H9 (cell line): Measurements from ENCODE around the gene EDAR. TPM values are rescaled to one million over a fixed set of nuclear protein-coding genes. Genes with fewer than 3 reads are reported as not detected.

ENCODE experiments used
- DNase-seq: peaks from one replicate; pipeline ENCODE4 v3.0.0-alpha.2; 2017
- H2AFZ ChIP-seq: one replicate; pipeline ENCODE4 v1.6.1; 2013; ENCODE audit warnings: mild to moderate bottlenecking, low read length, control low read depth, moderate library complexity
- H2AK5ac ChIP-seq: 2 replicates; pipeline ENCODE4 v1.6.1; 2013; ENCODE audit warnings: low read length, control low read depth, mixed read lengths; ENCODE audit not compliant: insufficient read length
- H2BK120ac ChIP-seq: one replicate; pipeline ENCODE4 v1.6.1; 2013; ENCODE audit warnings: low read depth, mild to moderate bottlenecking, low read length, control low read depth, inconsistent platforms; ENCODE audit not compliant: poor library complexity, severe bottlenecking
- H2BK12ac ChIP-seq: 2 replicates; pipeline ENCODE4 v1.6.1; 2013; ENCODE audit warnings: low read length, control low read depth, mixed read lengths, low read depth; ENCODE audit not compliant: insufficient read length
- H2BK15ac ChIP-seq: 2 replicates; pipeline ENCODE4 v1.6.1; 2013; ENCODE audit warnings: low read depth, low read length, control low read depth
- H2BK20ac ChIP-seq: one replicate; pipeline ENCODE4 v1.6.1; 2013; ENCODE audit warnings: low read depth, mild to moderate bottlenecking, low read length, control low read depth, inconsistent platforms; ENCODE audit not compliant: poor library complexity, severe bottlenecking
- H2BK5ac ChIP-seq: 2 replicates; pipeline ENCODE4 v1.6.1; 2013; ENCODE audit warnings: low read length, control low read depth, mixed read lengths; ENCODE audit not compliant: insufficient read length
- H3K14ac ChIP-seq: 2 replicates; pipeline ENCODE4 v1.6.1; 2013; ENCODE audit warnings: low read length, control low read depth; ENCODE audit not compliant: insufficient read depth
- H3K18ac ChIP-seq: 2 replicates; pipeline ENCODE4 v1.6.1; 2013; ENCODE audit warnings: low read depth, mild to moderate bottlenecking, mixed read lengths, low read length, control low read depth; ENCODE audit not compliant: insufficient read length
- H3K23ac ChIP-seq: 2 replicates; pipeline ENCODE4 v1.6.1; 2013; ENCODE audit warnings: low read length, control low read depth, mixed read lengths, low read depth; ENCODE audit not compliant: insufficient read length
- H3K23me2 ChIP-seq: 2 replicates; pipeline ENCODE4 v1.6.1; 2013; ENCODE audit warnings: low read depth, mild to moderate bottlenecking, mixed read lengths, low read length, control low read depth; ENCODE audit not compliant: insufficient read length, poor library complexity, severe bottlenecking
- H3K27ac ChIP-seq: 2 replicates; pipeline ENCODE4 v1.5.1; 2013; ENCODE audit warnings: low read length, control low read depth, mixed read lengths, low read depth; ENCODE audit not compliant: insufficient read length
- H3K27me3 ChIP-seq: 2 replicates; pipeline ENCODE4 v1.6.1; 2013; ENCODE audit warnings: low read length, control low read depth, inconsistent platforms; ENCODE audit not compliant: insufficient read depth
- H3K4ac ChIP-seq: 2 replicates; pipeline ENCODE4 v1.6.1; 2013; ENCODE audit warnings: low read depth, mild to moderate bottlenecking, control low read depth, inconsistent platforms, low read length, moderate library complexity
- H3K4me1 ChIP-seq: 2 replicates; pipeline ENCODE4 v1.6.1; 2013; ENCODE audit warnings: low read length, control low read depth, inconsistent platforms; ENCODE audit not compliant: insufficient read depth
- H3K4me2 ChIP-seq: 2 replicates; pipeline ENCODE4 v1.6.1; 2013; ENCODE audit warnings: low read length, control low read depth, mixed read lengths; ENCODE audit not compliant: insufficient read length, insufficient read depth
- H3K56ac ChIP-seq: 2 replicates; pipeline ENCODE4 v1.6.1; 2013; ENCODE audit warnings: low read depth, mild to moderate bottlenecking, mixed read lengths, low read length, control low read depth; ENCODE audit not compliant: insufficient read length
- H3K79me1 ChIP-seq: 2 replicates; pipeline ENCODE4 v1.6.1; 2013; ENCODE audit warnings: low read depth, mild to moderate bottlenecking, moderate library complexity, low read length, control low read depth, inconsistent platforms; ENCODE audit not compliant: insufficient read depth, poor library complexity, severe bottlenecking
- H3K79me2 ChIP-seq: 2 replicates; pipeline ENCODE4 v1.6.1; 2013; ENCODE audit warnings: low read length, control low read depth, inconsistent platforms; ENCODE audit not compliant: insufficient read depth
- H3K9ac ChIP-seq: 2 replicates; pipeline ENCODE4 v1.6.1; 2013; ENCODE audit warnings: low read length, control low read depth, mixed read lengths; ENCODE audit not compliant: insufficient read length; ENCODE audit errors: extremely low read depth
- H3K9me3 ChIP-seq: one replicate; pipeline ENCODE4 v1.6.1; 2013; ENCODE audit warnings: low read depth, low read length, inconsistent platforms; ENCODE audit not compliant: control insufficient read depth
- H3T11ph ChIP-seq: one replicate; pipeline ENCODE4 v1.6.1; 2013; ENCODE audit warnings: mild to moderate bottlenecking, low read length, control low read depth, inconsistent platforms
- H4K20me1 ChIP-seq: one replicate; pipeline ENCODE4 v1.6.1; 2013; ENCODE audit not compliant: control insufficient read depth, insufficient read length, insufficient read depth
- H4K5ac ChIP-seq: 2 replicates; pipeline ENCODE4 v1.6.1; 2013; ENCODE audit warnings: low read depth, mild to moderate bottlenecking, mixed read lengths, low read length, control low read depth; ENCODE audit not compliant: insufficient read length
- H4K8ac ChIP-seq: replicated peaks from 2 replicates; pipeline ENCODE4 v1.6.1; 2013; ENCODE audit warnings: low read length, control low read depth, mixed read lengths, low read depth; ENCODE audit not compliant: insufficient read length
- H4K91ac ChIP-seq: 2 replicates; pipeline ENCODE4 v1.6.1; 2013; ENCODE audit warnings: low read depth, mild to moderate bottlenecking, moderate library complexity, mixed read lengths, low read length, control low read depth; ENCODE audit not compliant: insufficient read length
- H3K27ac Mint-ChIP-seq, 3 experiments: 2 replicates in 2 of 3; 3 replicates in 1 of 3; pipeline ENCODE4 v1.8.0; 2020 to 2021; ENCODE audit warnings: mixed read lengths in 3 of 3, mild to moderate bottlenecking in 1 of 3, moderate library complexity in 1 of 3
- H3K27me3 Mint-ChIP-seq: 2 replicates; pipeline ENCODE4 v1.8.0; 2021; ENCODE audit warnings: low read depth, mild to moderate bottlenecking, moderate library complexity, mixed read lengths
- H3K36me3 Mint-ChIP-seq, 3 experiments: 2 replicates in 2 of 3; 3 replicates in 1 of 3; pipeline ENCODE4 v1.8.0; 2020 to 2021; ENCODE audit warnings: low read depth in 3 of 3, mixed read lengths in 3 of 3; ENCODE audit not compliant: insufficient read depth in 1 of 3
- H3K4me1 Mint-ChIP-seq, 2 experiments: 2 replicates each; pipeline ENCODE4 v1.8.0; 2020; ENCODE audit warnings: mixed read lengths in 2 of 2
- H3K4me3 Mint-ChIP-seq, 2 experiments: 2 replicates in 1 of 2; 3 replicates in 1 of 2; pipeline ENCODE4 v1.8.0; 2020 to 2021; ENCODE audit warnings: mild to moderate bottlenecking in 2 of 2, mixed read lengths in 2 of 2, moderate library complexity in 1 of 2
- H3K9me3 Mint-ChIP-seq, 2 experiments: 2 replicates in 1 of 2; 3 replicates in 1 of 2; pipeline ENCODE4 v1.8.0; 2020; ENCODE audit warnings: mild to moderate bottlenecking in 2 of 2, mixed read lengths in 2 of 2, moderate library complexity in 1 of 2
- CTCF ChIP-seq: fragments of 200-600 bp; sonication (generic); conservative IDR thresholded peaks from 3 replicates; pipeline ENCODE4 v1.8.0; 2021; ENCODE audit warnings: antibody characterized with exemption, mild to moderate bottlenecking
- WGBS: extraction: QIAGEN DNeasy Blood & Tissue Kit; methylation state at CpG from one replicate; pipeline ENCODE4 v1.1.7; 2013; ENCODE audit warnings: missing lambda C conversion rate, low lambda C conversion rate, mixed read lengths; ENCODE audit not compliant: insufficient read length; ENCODE audit errors: extremely low coverage; 5-methylcytosine and 5-hydroxymethylcytosine counted together
- total RNA-seq: library from RNA; stranded (reverse); gene quantifications from 2 replicates; pipeline ENCODE4 v1.2.1, GENCODE V29; 2021

EDAR gene
- total RNA-seq, 1 experiment from 2014 or later = not detected

- Histone ChIP-seq H3K14ac (no peak overlapping the region), H3K27ac (no peak overlapping the region), H4K8ac (no peak overlapping the region), H3K4ac (no peak overlapping the region), H2BK120ac (no peak overlapping the region), H2BK5ac (no peak overlapping the region), H4K20me1 (no peaks in the 10 kb centered on the region), H3K18ac (no peak overlapping the region), H3K4me1 (no peaks in the 10 kb centered on the region), H4K91ac (no peak overlapping the region), H3K56ac (no peak overlapping the region), H3K79me2 (no peaks in the 10 kb centered on the region), H2AFZ (no peak overlapping the region), H3K9ac (no peak overlapping the region), H3K4me2 (no peak overlapping the region), H3K79me1 (no peaks in the 10 kb centered on the region), H3T11ph (no peak overlapping the region), H2BK15ac (no peak overlapping the region), H4K5ac (no peak overlapping the region), H3K27me3 (no peaks in the 10 kb centered on the region), H2AK5ac (no peak overlapping the region), H3K23me2 (no peaks in the 10 kb centered on the region), H3K23ac (no peak overlapping the region), H2BK12ac (no peak overlapping the region), H2BK20ac (no peak overlapping the region), H3K9me3 (no peaks in the 10 kb centered on the region)
- Mint-ChIP-seq H3K27me3 (peaks cover 2% of the 10 kb centered on the region; the same call in 1 of the 2 replicates), H3K27ac (no peak overlapping the region), H3K36me3 (peaks cover 3 to 6% (median 4%) of the 10 kb centered on the region in 3 experiments; a peak in 6 of 7 replicates), H3K9me3 (peaks cover 10 to 13% of the 10 kb centered on the region in 2 experiments), H3K4me3 (no peak overlapping the region), H3K4me1 (peaks cover 0 to under 1% of the 10 kb centered on the region in 2 experiments; a peak in 1 of 4 replicates)
- no peak for DNase-seq
- no CpG with 5 or more reads among the region's 9 CpGs for WGBS
- no peak for TF ChIP-seq CTCF
Measured at GRCh38 chr2:108941767-108942166, 47.3 kb downstream of the EDAR start.
